ENCODE results near the gene AVP.

Gene AVP

DNA sequence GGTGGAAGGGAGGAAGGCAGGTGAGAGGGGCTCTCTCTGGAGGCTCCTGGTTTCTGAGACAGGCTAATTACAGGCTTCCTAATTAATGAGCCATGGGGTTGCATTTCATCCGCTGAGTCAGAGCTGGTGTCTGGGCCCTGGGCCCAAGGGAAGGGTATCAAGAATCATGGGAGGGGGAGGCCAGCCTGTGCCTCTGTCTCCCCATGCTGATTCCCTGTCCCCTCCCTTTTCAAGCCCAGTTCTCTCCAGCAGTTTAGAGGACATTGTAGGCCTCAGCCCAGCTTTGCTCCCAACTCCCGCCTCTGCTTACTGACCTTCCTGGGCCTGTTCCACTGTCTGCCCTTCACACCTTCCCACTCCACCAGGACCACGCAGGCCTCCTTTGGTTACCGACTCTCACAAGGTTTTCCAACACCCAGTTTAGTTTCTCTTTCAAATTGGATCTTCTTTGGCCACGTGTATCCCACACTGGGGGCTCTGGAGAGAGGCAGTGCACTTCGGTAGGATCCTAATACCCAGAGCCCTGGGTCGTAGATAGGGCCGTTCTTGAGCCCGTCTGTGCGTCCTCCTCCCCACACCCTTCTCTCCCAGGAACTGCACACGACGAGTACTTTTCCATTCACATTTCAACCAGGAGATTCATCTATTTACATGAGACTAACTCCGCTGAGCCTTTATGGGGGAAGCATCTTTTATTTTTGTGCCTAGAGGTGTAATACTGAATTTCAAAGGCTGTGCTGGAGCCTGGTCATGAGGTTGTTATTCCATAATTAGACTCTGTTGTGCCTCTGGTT lies 18.2 kb upstream of the AVP start:
- no peak overlapping the region for H3K27ac Mint-ChIP-seq
- H3K36me3 Mint-ChIP-seq (ENCODE audit: low read depth) = no peaks in the 10 kb centered on the region
- peaks cover 15% of the 10 kb centered on the region for H3K4me1 Mint-ChIP-seq (ENCODE audit: low read depth)
- H3K4me3 Mint-ChIP-seq = no peak overlapping the region
- no peaks in the 10 kb centered on the region for H3K9me3 Mint-ChIP-seq
- H3K27me3 Mint-ChIP-seq (ENCODE audit: low read depth) = peaks cover 20% of the 10 kb centered on the region

DNA sequence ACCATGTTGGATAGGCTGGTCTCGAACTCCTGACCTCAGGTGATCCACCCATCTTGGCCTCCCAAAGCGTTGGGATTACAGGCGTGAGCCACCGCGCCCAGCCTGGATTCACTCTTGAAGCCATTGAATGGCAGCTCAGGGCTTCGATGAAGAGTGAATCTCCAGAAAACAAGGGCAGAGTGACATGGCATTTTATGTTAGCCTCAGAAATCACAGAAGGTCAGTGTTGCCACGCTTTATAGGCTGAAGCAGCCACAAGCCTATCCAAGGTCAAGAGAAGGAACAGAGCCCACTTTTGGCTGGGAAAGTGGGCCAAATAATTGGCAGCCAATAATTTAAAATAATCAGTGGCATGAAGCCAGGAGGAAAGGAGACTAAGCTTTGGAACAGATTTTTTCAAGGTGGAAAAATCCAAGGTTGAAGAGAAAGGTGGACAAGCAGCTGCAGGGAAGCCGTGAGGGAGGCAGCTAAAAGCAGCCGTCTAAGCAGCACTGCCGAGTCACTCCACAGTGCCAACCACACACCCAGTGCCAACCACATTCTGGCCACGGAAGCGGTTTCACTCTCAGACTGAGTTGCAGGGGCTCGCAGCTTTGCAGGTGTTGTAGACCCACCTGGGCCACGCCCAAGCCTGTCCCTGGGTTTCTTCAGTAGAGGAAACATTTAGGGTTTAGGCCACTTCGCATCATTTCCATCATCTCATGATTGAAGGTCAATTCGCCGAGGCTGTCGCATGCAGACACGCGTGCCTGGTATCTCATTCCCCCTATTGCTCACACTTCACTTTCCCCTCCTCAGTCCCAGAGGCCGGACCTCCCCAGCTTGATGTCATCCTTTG lies 17.4 kb upstream of the AVP start:
- Mint-ChIP-seq H3K4me1 (ENCODE audit: low read depth) (peaks cover 15% of the 10 kb centered on the region), H3K27me3 (ENCODE audit: low read depth) (peaks cover 20% of the 10 kb centered on the region), H3K9me3 (no peaks in the 10 kb centered on the region), H3K36me3 (ENCODE audit: low read depth) (no peaks in the 10 kb centered on the region), H3K4me3 (no peak overlapping the region), H3K27ac (no peak overlapping the region)

DNA sequence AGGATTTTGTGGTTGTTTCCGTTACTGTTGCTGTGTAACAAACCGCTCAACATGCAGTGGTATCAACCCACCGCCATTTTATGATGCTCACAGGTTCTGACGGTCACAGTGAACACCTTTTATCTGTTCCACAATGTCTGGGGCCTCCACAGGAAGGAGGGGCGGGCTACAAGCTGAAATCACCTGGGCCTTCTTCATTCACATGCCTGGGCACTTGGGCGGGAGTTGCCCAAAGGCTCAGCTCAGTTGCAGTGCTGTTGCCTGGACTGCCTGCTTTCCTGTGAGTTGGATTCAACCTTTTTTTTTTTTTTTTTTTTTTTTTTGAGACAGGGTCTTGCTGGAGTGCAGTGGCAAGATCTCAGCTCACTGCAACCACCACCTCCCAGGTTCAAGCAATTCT lies 16.7 kb upstream of the AVP start:
- H3K27me3 Mint-ChIP-seq (ENCODE audit: low read depth) = peaks cover 23% of the 10 kb centered on the region
- H3K4me3 Mint-ChIP-seq = no peak overlapping the region
- peaks cover 15% of the 10 kb centered on the region for H3K4me1 Mint-ChIP-seq (ENCODE audit: low read depth)
- no peaks in the 10 kb centered on the region for H3K9me3 Mint-ChIP-seq
- H3K36me3 Mint-ChIP-seq (ENCODE audit: low read depth) = no peaks in the 10 kb centered on the region
- H3K27ac Mint-ChIP-seq = no peak overlapping the region

DNA sequence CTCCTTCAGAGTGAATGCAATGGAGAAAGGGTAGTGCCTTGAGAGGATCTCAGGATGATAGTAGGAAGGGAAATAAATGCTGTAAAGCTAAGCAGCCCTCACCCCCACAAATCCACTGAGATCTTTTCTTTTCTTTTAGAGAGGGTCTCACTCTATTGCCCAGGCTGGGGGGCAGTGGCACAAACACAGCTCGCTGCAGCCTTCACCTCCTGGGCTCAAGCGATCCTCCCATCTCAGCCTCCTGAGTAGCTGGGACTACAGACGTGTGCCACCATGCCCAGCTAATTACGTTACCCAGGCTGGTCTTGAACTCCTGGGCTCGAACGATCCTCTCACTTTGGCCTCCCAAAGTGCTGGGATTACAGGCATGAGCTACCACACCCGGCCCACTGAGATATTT lies 16.0 kb upstream of the AVP start:
- H3K9me3 Mint-ChIP-seq = no peaks in the 10 kb centered on the region

DNA sequence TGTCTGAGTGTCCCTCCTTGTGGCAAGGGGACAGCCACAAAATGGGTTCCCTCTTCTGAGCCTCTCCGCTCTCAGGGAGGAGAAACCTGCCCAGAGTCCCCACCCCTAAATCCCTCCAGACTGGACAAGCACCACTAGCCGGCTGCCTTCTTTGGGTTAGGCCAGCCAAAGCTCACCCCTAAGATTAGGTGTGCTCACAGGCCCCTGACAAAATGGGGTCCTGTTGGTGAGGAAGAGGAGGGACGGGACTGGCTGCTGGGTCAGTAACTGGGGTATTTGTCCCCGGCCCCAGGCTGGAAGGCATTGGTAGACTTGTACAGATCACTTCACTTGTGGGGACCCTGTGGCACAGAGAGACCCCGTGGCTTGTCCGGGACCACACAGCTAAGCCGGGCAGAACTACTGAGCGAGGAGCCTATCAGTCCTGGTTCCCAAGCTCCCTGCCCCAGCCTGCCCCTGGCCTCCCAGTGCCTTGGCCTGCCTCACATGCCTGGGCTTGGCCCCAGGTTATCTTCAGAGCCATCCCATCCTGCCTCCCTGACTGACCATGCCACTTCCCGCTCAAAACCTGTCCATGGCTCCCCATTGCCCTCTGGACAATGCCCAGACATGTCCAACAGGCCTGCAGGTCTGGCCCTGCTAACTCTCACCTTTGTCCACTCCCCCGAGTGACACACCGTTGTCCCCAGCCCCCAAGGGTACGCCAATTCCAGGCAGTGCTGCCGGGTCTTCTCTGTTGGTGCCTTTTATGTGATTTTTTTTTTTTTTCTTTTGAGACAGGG lies 10.5 kb upstream of the AVP start:
- Mint-ChIP-seq H3K27me3 (ENCODE audit: low read depth) (peaks cover 37% of the 10 kb centered on the region), H3K4me1 (ENCODE audit: low read depth) (peaks cover 6% of the 10 kb centered on the region), H3K36me3 (ENCODE audit: low read depth) (peaks cover 2% of the 10 kb centered on the region), H3K27ac (no peak overlapping the region), H3K9me3 (no peaks in the 10 kb centered on the region), H3K4me3 (no peak overlapping the region)

More for the DNA sequence above, 16.0 kb upstream of the AVP start:
- Mint-ChIP-seq H3K27me3 (ENCODE audit: low read depth) (peaks cover 30% of the 10 kb centered on the region), H3K27ac (no peak overlapping the region), H3K36me3 (ENCODE audit: low read depth) (no peaks in the 10 kb centered on the region), H3K4me3 (no peak overlapping the region), H3K4me1 (ENCODE audit: low read depth) (peaks cover 15% of the 10 kb centered on the region)

DNA sequence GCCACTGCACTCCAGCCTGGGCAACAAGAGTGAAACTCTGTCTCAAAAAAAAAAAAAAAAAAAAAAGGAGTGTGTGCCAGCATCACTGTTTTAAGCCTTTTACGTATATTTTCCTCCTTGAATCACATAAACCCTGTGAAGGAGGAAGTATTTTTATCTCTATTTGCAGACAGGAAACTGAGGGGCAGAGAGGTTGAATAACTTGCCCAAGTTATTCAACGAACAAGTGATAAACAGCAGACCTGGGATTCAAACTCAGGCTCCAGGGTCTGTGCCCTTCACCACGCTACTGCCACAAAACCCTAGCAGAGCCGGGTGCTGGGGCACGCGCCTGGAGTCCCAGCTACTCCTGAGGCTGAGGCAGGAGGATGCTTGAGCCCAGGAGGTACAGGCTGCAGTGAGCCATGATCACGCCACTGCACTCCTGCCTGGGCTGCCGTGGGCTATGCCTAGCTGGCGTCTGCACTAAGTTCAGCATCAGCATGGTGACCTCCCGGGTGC lies 9.4 kb upstream of the AVP start:
- Mint-ChIP-seq H3K9me3 (no peaks in the 10 kb centered on the region), H3K4me1 (ENCODE audit: low read depth) (peaks cover 6% of the 10 kb centered on the region), H3K27ac (no peak overlapping the region), H3K36me3 (ENCODE audit: low read depth) (peaks cover 2% of the 10 kb centered on the region), H3K27me3 (ENCODE audit: low read depth) (peaks cover 44% of the 10 kb centered on the region), H3K4me3 (no peak overlapping the region)

DNA sequence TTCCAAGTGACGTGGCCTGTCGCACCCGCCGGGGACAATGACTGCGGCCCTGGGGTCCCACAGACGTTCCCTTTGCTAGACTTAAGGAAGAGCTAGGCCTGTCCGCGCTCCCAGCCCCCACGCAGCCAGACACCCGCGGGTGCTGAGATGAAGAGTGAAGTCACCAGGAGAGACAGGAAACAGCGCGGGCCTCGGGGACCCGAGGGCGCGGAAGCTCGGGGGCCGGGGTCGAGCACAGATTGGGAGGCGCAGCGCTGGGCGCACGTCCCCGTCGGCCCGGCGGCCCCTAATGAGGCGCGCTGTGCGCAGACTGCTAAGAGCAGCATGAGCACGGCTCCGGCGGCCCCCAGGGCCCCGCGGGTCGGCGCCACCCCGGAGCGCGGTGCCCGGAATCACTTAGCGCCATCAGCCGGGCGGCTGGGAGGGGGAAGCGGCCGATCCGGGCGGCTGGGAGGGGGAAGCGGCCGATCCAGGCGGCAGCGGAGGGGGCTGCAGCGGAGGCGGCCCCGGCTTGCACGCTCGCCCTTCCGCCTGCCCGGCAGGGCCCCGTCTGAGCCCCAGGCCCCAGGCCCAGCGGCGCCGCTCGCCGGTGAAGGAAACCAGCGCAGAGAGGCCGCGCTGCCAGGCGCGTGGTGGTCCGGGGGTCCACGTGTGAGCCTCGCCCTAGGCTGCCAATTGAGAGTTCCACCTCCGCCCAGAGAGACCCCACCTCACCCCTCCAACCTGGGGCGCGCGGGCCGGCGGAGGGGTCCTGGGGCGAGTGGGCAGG lies 8.3 kb upstream of the AVP start:
- Mint-ChIP-seq H3K36me3 (ENCODE audit: low read depth) (peaks cover 2% of the 10 kb centered on the region), H3K4me3 (peak overlapping the region; percentile 91), H3K27me3 (ENCODE audit: low read depth) (peaks cover 41% of the 10 kb centered on the region), H3K27ac (peak overlapping the region; percentile 84), H3K4me1 (ENCODE audit: low read depth) (peaks cover 6% of the 10 kb centered on the region), H3K9me3 (no peaks in the 10 kb centered on the region)

DNA sequence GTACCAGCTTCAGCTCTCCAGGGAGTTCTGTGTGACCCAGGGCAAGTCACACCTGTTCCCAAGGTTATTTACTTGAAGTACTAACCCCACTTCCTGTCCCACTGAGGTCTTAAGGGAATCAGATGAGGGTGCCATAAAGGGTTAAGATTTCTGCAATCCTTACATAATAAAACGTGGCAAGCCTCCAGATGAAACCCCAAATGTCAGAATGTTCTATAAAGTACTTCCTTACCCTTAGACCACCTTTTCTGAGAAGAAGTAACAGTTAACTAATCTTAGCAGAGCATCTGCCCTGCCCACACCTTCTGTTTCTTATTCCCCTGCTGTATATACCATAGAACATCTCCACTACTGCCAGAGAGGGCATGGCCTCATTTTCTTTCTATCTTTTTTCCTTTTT lies 6.0 kb upstream of the AVP start:
- no peaks in the 10 kb centered on the region for H3K9me3 Mint-ChIP-seq
- no peak overlapping the region for H3K4me3 Mint-ChIP-seq
- peaks cover 6% of the 10 kb centered on the region for H3K4me1 Mint-ChIP-seq (ENCODE audit: low read depth)
- no peak overlapping the region for H3K27ac Mint-ChIP-seq
- peaks cover 32% of the 10 kb centered on the region for H3K27me3 Mint-ChIP-seq (ENCODE audit: low read depth)
- peaks cover 2% of the 10 kb centered on the region for H3K36me3 Mint-ChIP-seq (ENCODE audit: low read depth)

DNA sequence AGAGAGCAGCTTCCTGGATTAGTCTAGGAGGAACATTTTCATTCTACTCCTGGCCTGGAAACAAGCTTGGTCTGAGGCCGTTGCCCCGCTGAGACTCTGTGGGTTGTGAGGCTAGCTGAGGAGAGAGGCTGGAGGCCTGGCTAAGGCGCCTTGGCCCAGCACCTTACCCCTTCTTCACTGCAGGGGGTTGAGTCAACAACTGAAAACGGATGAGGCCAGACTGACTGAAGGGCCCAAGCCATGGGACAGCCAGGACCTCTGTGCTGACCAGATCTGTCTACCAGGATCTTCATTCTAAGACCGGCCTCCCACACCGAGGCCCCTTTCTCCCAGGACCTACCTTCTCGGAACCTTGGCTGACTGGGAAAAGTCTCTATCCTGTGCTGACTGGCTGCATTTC lies 3.5 kb upstream of the AVP start:
- Mint-ChIP-seq H3K4me3 (no peak overlapping the region), H3K36me3 (ENCODE audit: low read depth) (peaks cover 2% of the 10 kb centered on the region), H3K9me3 (no peaks in the 10 kb centered on the region), H3K27me3 (ENCODE audit: low read depth) (peaks cover 51% of the 10 kb centered on the region), H3K4me1 (ENCODE audit: low read depth) (peaks cover 9% of the 10 kb centered on the region), H3K27ac (no peak overlapping the region)

DNA sequence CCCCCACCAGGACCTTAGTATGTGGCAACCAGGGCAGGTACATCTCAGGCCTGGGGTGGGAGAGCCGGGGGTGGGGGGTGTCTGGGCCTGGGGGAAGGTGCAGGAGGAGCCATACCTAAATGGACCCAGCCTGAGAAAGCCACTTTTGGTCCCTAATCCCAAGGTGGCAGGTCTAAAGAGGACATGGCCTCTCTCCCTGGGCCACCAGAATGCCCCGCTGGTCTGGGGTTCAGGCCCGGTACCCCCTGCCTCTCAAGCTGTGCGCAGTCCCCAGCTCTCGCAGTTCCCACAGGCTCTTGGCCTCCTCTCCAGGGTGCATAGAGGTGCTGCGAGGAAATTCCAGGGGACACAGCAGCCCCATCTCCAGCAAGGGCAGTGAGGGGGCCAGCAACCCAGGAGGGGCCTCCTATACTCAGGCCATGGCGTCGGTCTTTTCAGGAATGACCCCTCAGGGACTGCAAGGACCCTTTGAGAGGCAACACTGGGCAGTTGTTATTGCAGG lies 1.1 kb upstream of the AVP start:
- H3K4me3 Mint-ChIP-seq = no peak overlapping the region
- peaks cover 54% of the 10 kb centered on the region for H3K27me3 Mint-ChIP-seq (ENCODE audit: low read depth)
- peaks cover 5% of the 10 kb centered on the region for H3K4me1 Mint-ChIP-seq (ENCODE audit: low read depth)
- H3K9me3 Mint-ChIP-seq = no peaks in the 10 kb centered on the region
- no peaks in the 10 kb centered on the region for H3K36me3 Mint-ChIP-seq (ENCODE audit: low read depth)
- H3K27ac Mint-ChIP-seq = no peak overlapping the region

DNA sequence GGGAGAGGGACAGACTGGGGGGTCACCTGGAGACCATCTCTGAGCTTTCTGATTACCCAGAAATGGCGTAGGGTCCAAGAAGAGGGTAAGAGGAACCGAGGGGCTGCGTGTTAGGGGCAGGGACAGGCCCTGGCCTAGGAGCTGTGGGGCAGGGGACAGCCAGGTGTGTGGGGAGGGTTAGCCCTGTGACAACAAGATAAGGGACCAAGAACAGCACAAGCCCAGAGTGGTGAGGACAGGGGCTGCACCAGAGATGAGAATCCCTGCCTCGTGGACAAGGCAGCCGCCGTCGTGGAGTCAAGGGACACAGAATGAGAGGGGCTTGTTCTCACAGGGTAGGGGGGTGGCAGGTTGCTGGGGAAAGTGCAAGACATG lies 449 bp upstream of the AVP start:
- H3K36me3 Mint-ChIP-seq (ENCODE audit: low read depth) = no peaks in the 10 kb centered on the region
- H3K4me3 Mint-ChIP-seq = no peak overlapping the region
- H3K4me1 Mint-ChIP-seq (ENCODE audit: low read depth) = peaks cover 2% of the 10 kb centered on the region
- peaks cover 54% of the 10 kb centered on the region for H3K27me3 Mint-ChIP-seq (ENCODE audit: low read depth)
- H3K9me3 Mint-ChIP-seq = no peaks in the 10 kb centered on the region
- no peak overlapping the region for H3K27ac Mint-ChIP-seq

DNA sequence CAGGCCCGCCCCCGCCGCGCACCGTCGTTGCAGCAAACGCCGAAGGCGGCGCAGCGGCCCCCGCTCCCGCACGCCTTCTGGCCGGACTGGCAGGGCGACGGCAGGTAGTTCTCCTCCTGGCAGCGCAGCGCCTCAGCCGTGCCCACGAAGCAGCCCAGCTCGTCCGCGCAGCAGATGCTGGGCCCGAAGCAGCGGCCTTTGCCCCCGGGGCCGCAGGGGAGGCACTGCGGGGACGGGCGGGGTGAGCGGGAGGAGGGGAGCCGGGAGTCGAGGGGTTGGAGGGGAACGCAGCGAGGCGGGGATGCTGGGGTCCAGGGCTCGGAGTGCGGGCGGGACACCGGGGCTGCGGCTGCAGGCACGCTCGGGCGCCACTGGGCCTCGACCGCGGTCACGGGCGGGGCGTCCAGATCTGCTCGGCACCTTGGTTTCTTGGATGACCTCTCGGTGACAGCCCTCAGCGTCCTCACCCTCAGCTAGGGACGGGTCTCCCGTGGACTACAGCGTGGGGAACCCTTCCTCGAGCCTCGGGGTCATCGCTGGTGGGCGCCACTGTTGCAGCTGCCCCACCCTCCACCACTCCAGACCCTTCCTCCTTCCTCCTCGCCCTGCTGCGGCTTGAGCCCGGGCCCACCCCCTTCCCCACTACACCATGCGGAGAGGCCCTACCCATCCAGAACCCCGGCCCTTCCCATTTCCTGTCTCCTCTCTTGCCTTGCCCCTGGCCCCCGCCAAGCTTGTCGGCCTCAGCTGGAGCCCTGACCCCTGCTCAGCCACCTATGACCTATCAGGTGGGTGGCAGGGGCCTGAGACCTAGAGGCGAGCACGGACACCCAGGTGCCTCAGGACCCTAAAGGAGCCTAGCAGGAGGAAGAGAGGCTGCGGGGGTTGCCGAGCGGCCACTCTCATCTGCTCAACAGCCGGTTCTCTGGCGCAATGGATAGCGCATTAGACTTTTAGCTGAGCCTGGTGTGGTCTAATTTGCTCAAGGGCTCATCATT lies 1.3 kb downstream of the AVP start:
- no peak overlapping the region for H3K27ac Mint-ChIP-seq
- H3K9me3 Mint-ChIP-seq = no peaks in the 10 kb centered on the region
- no peaks in the 10 kb centered on the region for H3K36me3 Mint-ChIP-seq (ENCODE audit: low read depth)
- H3K4me1 Mint-ChIP-seq (ENCODE audit: low read depth) = peaks cover 4% of the 10 kb centered on the region
- H3K27me3 Mint-ChIP-seq (ENCODE audit: low read depth) = peaks cover 64% of the 10 kb centered on the region
- H3K4me3 Mint-ChIP-seq = no peak overlapping the region

All from T-helper 1 cell treated with Interleukin-12 subunit alpha and Interleukin-12 subunit beta and Interleukin-4 antibody, amounts not matched to agents 30 μg/mL and 1 μg/mL, for 36 hours (primary cell).